Breast epithelium (tissue), 4 donors: Measurements from ENCODE around the gene DBH. TPM values are rescaled to one million over a fixed set of nuclear protein-coding genes. Genes with fewer than 3 reads are reported as not detected.

Experiments
- DNase-seq, 2 donors: peaks; one replicate each; pipeline ENCODE4 v3.0.0-alpha.2; 2019; ENCODE audit warnings: low spot score in 2 of 2
- H3K27ac ChIP-seq, 2 donors: fragments of 200-600 bp; sonication (generic) in 1 of 2; one replicate each; pipeline ENCODE4 v1.5.1; 2016 to 2019; ENCODE audit warnings: mild to moderate bottlenecking in 1 of 2
- H3K27me3 ChIP-seq, 2 donors: fragments of 200-600 bp; sonication (generic) in 1 of 2; one replicate each; pipeline versions ENCODE4 v1.5.1 to v1.6.0; 2017 to 2019; ENCODE audit warnings: control low read depth in 1 of 2, mild to moderate bottlenecking in 1 of 2
- H3K36me3 ChIP-seq: fragments of 200-600 bp; one replicate; pipeline ENCODE4 v1.5.1; 2019
- H3K4me1 ChIP-seq, 2 donors: fragments of 200-600 bp; sonication (generic); one replicate each; pipeline ENCODE4 v1.5.1; 2016 to 2019; ENCODE audit warnings: control low read depth in 1 of 2
- H3K4me3 ChIP-seq, 3 donors: fragments of 200-600 bp; sonication (generic); 1 replicate in 2 of 3; 2 replicates in 1 of 3; pipeline ENCODE4 v1.5.1; 2016 to 2019; ENCODE audit warnings: mild to moderate bottlenecking in 3 of 3, moderate library complexity in 2 of 3
- H3K9me3 ChIP-seq, 2 donors: fragments of 200-600 bp; sonication (generic) in 1 of 2; one replicate each; pipeline ENCODE4 v1.5.1; 2016 to 2019; ENCODE audit warnings: control low read depth in 1 of 2
- POLR2A ChIP-seq: fragments of 450-650 bp; IDR thresholded peaks from one replicate; pipeline ENCODE4 v1.6.1; 2016; ENCODE audit warnings: antibody characterized with exemption, mild to moderate bottlenecking, moderate library complexity
- POLR2AphosphoS5 ChIP-seq, 3 donors: sonication (generic); formaldehyde crosslinking; IDR thresholded peaks; one replicate each; pipeline ENCODE4 v1.6.1; 2017; ENCODE audit warnings: antibody characterized with exemption in 3 of 3
- intact Hi-C: fragments of 100-400 bp; cut with DNase I; formaldehyde crosslinking; loops from one replicate; pipeline ENCODE4 v1.15.1; 2023; ENCODE audit warnings: low total_unique reads
- total RNA-seq, 3 donors: library from RNA; depleted of rRNA; stranded (reverse); fragments of >200 nt; gene quantifications; one replicate each; pipeline ENCODE4 v1.1.0, GENCODE V29; 2016
- TF ChIP-seq, protein P1 (sequence below), 3 donors: fragments of 450-650 bp; IDR thresholded peaks; one replicate each; pipeline ENCODE4 v1.5.1; 2016 to 2017; ENCODE audit warnings: antibody characterized with exemption in 3 of 3, mild to moderate bottlenecking in 3 of 3, moderate library complexity in 3 of 3

Gene DBH
- total RNA-seq, 3 donors from 2014 or later, result not detected

DNA sequence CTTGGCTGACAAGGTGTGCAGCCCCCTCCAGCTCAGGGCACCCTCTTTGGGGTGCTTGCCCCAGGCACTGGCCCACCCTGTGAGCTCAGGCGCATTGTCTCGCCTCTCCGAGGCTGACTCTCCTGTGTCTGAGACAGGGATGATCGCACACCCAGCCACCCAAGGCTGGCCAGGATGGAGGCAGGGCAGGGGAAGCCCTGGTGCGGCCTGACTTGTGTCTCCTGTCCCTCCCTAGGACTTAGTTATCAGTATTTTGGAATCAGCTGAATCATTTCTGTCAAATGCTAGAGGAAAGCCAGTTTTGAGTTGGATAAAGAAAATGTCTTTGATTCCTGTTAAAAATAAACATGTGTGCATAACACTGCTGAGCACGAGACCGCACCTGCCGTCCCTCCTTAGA is 2.5 kb upstream of the DBH start:
- Histone ChIP-seq H3K4me1 (no peaks in the 10 kb centered on the region), H3K27ac (no peak overlapping the region), H3K36me3 (no peaks in the 10 kb centered on the region), H3K27me3 (peaks cover 0 to 22% of the 10 kb centered on the region in 2 donors), H3K9me3 (no peaks in the 10 kb centered on the region), H3K4me3 (no peak overlapping the region)
- TF ChIP-seq, protein P1, sequence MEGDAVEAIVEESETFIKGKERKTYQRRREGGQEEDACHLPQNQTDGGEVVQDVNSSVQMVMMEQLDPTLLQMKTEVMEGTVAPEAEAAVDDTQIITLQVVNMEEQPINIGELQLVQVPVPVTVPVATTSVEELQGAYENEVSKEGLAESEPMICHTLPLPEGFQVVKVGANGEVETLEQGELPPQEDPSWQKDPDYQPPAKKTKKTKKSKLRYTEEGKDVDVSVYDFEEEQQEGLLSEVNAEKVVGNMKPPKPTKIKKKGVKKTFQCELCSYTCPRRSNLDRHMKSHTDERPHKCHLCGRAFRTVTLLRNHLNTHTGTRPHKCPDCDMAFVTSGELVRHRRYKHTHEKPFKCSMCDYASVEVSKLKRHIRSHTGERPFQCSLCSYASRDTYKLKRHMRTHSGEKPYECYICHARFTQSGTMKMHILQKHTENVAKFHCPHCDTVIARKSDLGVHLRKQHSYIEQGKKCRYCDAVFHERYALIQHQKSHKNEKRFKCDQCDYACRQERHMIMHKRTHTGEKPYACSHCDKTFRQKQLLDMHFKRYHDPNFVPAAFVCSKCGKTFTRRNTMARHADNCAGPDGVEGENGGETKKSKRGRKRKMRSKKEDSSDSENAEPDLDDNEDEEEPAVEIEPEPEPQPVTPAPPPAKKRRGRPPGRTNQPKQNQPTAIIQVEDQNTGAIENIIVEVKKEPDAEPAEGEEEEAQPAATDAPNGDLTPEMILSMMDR (IDR thresholded peaks at IDR 0.05), result no peak
- TF ChIP-seq POLR2AphosphoS5 (IDR thresholded peaks at IDR 0.05) (no peak), POLR2A (no peak)
- intact Hi-C loops, result loop anchor here (5.0 kb wide), 1 partner anchor 1031 kb away; no protein-coding TSS in a partner anchor
- DNase-seq, result no peak

DNA sequence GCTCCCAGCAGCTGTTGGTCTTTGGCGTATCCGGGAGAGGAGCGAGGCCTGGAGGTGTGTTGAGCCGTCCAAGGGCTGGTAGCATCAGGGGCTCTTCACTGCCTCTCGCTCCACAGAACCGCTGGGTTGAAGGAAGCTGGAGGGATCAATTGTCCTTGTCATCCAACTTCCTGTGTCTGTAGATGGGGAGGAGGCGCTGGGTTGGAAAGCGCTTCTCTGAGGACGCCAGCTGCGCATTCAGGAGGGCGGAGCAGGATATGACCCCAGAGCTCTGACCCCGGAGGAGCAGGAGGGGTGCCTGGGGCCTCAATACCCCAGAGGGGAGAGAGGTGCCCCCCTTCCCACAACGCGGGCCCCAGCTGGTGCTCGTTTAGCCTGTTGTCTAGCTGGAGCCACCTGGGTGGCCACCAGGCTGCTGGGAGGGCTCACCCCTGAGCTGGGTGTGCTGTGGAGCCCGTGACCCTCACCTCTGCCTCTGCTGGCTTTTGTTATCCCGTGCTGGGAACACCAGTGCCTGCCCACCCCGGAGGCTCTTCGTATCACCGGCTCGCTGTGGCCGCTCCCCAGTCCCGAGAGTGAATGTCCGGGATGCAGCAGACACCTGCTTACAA is 2.0 kb upstream of the DBH start:
- Histone ChIP-seq H3K27ac (no peak overlapping the region), H3K4me1 (no peaks in the 10 kb centered on the region), H3K36me3 (no peaks in the 10 kb centered on the region), H3K4me3 (no peak overlapping the region), H3K9me3 (no peaks in the 10 kb centered on the region), H3K27me3 (peaks cover 0 to 22% of the 10 kb centered on the region in 2 donors)
- no peak for DNase-seq
- intact Hi-C loops, result loop anchor here (5.0 kb wide), 1 partner anchor 1032 kb away; no protein-coding TSS in a partner anchor
- TF ChIP-seq, protein P1 (IDR thresholded peaks at IDR 0.05), result no peak
- no peak for TF ChIP-seq POLR2AphosphoS5 (IDR thresholded peaks at IDR 0.05)
- TF ChIP-seq POLR2A, result no peak

DNA sequence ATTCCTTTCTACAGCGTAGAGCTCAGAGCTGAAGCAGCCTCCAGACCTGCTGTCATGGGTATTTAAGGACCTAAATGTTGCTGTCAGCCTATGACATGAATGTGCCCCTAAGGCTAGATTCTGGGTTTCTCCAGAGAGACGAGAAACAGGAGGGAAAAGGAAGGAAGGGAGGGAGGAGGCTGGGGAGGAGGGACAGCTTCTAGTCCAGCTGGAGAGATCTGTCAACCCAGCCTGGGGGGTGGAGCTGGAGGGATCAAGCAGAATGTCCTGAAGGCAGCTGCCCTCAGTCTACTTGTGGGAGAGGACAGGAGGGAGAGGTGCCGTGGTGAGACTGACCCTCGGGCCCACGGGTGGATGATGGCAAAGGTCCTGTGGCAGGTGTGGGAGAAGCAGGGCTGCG is 1.1 kb upstream of the DBH start:
- Histone ChIP-seq H3K4me1 (no peaks in the 10 kb centered on the region), H3K4me3 (no peak overlapping the region), H3K36me3 (no peaks in the 10 kb centered on the region), H3K9me3 (no peaks in the 10 kb centered on the region), H3K27ac (no peak overlapping the region), H3K27me3 (peaks cover 0 to 22% of the 10 kb centered on the region in 2 donors)
- intact Hi-C loops, result no loop called here
- TF ChIP-seq, protein P1 (IDR thresholded peaks at IDR 0.05), result no peak
- TF ChIP-seq POLR2A, result no peak
- TF ChIP-seq POLR2AphosphoS5 (IDR thresholded peaks at IDR 0.05), result no peak
- no peak for DNase-seq

DNA sequence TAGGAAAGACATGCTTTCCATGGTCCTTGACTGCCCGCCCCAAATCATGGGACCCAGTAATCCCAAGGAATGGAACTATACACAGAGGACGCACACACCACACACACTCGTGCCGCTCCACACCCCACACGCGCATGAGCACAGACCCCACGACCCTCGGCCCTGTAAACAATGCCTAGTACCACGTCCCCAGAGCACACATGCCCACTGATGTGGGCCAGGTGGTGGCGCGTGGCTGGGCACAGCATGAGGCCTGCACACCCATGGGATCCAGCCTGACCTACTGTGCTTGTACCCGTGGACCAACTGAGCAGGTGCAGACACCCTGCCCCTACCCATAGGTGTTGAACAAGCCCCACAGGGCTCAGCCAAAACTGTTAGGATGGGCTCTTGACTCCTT is 739 bp downstream of the DBH start:
- H3K27me3 ChIP-seq, result peaks cover 0 to 23% of the 10 kb centered on the region in 2 donors
- no peak overlapping the region for H3K27ac ChIP-seq
- H3K36me3 ChIP-seq, result no peaks in the 10 kb centered on the region
- no peaks in the 10 kb centered on the region for H3K4me1 ChIP-seq
- TF ChIP-seq POLR2A (no peak), POLR2AphosphoS5 (IDR thresholded peaks at IDR 0.05) (no peak)
- TF ChIP-seq, protein P1 (IDR thresholded peaks at IDR 0.05), result no peak
- no peak overlapping the region for H3K4me3 ChIP-seq
- intact Hi-C loops, result no loop called here
- no peaks in the 10 kb centered on the region for H3K9me3 ChIP-seq
- DNase-seq, result no peak

DNA sequence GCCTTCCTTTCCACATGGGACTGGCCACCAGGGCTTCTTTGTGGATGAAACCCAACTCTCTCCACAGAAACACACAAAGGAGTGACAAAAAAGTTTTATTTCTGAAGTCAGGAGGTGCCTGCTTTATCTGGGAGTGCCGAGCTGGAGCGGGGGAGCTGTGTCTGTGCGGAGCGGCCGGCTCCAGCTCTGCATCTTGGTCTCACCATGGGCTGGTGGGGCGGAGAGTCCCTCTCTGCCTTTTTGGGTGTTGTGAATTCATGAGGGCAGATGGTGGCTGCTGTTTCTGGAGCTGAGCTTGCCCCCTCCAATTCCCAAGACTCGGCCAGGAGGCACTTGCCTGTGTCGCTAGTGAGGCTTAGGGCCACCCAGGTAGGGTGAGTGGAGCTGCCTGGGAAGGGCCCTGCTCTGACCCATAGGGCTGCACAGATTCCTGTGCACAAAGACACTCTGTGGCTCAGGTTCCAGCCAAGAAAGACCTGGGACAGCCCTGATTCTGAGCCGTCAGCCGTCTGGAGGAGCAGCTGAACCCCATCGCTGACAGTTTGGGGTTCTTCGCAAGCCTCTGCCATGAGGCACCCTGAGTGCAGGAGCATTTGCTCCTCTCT is 1.4 kb downstream of the DBH start:
- TF ChIP-seq POLR2AphosphoS5 (IDR thresholded peaks at IDR 0.05) (no peak), POLR2A (no peak)
- TF ChIP-seq, protein P1 (IDR thresholded peaks at IDR 0.05), result no peak
- no peak for DNase-seq
- H3K9me3 ChIP-seq, result no peaks in the 10 kb centered on the region
- H3K27me3 ChIP-seq, result peaks cover 0 to 25% of the 10 kb centered on the region in 2 donors
- no peaks in the 10 kb centered on the region for H3K4me1 ChIP-seq
- H3K36me3 ChIP-seq, result no peaks in the 10 kb centered on the region
- intact Hi-C loops, result no loop called here
- no peak overlapping the region for H3K27ac ChIP-seq
- H3K4me3 ChIP-seq, result no peak overlapping the region
